GM18868 (cell line): ENCODE data around the gene FZR1.

Experiments
- ATAC-seq: cut with Tn5 transposase; IDR thresholded peaks from one replicate; pipeline ENCODE4 v1.9.1; 2021; ENCODE audit warnings: mild to moderate bottlenecking, moderate library complexity; ENCODE audit not compliant: unreplicated experiment

Gene FZR1

DNA sequence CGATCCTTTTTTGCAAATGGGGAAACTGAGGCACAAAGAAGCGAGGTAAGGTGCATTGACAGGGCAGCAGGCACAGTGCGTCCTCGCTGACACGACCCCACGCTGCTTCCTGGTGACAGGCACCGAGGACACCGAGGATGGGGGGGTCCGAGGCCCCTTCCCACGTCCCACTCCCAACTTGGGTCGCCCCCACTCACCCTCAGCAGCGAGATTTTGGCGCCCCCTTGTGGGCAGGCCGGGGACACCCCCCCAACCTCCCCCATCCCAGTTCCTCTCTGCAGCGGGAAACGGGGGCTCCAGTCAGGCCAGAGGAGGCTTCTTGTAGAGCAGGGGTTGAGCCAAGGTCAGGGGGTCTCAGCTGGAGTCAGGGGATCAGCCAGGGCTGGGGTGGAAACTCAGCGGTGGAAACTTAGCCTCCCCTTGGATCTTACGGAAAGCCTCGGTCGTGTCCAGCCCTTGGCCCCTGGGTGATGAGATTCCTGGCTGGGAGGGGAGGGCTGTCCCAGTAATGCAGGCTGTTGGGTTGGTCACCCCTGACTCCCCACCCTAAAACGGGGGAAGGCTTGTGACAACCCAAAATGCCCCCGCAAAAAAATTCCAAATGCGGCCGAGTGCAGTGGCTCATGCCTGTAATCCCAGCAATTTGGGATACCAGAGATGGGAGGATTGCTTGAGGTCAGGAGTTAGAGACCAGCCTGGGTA lies 34.0 kb upstream of the FZR1 start:
- no peak for ATAC-seq

DNA sequence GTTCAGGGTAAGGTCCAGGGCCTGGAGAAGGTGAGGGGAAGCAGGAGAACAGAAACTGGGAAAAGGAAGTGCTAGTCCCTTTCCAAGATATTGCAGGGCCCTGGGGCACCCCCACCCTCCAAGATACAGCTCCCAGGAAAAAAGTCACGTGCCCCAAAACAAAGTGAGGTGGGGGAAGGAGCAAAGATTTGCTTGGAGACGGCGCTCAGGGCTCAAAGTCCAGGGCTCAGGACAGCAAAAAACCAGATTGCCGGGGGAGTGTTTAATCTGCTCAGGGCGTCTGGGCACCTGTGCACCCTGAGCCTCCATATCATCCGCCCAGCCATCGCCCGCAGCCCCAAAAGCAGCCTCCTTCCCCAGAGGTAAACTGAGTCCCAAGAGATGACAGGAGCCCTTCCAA lies 32.1 kb upstream of the FZR1 start:
- no peak for ATAC-seq

DNA sequence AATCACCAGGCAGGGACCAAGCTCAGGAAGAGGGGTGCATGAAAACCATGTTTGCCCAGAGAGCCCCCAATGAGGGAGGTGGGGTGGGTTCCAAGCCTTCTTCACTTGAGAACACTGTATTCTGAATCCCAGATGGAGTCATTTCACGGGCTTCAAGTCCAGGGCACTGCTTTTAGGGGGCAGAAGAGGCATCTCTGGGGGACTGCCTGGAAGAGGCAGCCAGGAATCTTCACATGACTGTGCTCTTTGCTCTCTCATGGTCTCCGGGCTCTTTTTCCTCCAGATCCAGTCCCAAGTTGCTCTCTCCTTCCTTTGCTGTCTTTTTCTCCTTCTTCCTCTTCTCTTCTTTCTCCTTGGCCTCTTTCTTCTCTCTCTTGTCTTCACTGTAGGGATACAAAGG lies 31.5 kb upstream of the FZR1 start:
- no peak for ATAC-seq

DNA sequence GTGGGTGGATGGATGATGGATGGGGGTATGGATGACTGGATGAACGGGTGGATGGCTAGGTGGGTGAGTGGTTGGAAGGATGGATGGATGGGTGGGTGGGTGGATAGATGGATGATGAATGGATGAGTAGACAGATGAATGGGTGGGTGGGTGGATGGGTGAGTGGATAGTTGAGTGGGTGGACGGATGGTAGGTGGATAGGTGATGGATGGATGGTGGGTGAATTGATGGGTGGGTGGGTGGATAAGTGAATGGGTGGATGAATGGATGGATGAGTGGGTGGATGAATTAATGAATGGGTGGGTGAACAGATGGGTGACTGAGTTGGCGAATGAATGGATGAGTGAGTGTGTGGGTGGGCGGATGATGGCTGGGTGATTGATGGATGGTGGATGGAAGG lies 30.7 kb upstream of the FZR1 start:
- no peak for ATAC-seq

DNA sequence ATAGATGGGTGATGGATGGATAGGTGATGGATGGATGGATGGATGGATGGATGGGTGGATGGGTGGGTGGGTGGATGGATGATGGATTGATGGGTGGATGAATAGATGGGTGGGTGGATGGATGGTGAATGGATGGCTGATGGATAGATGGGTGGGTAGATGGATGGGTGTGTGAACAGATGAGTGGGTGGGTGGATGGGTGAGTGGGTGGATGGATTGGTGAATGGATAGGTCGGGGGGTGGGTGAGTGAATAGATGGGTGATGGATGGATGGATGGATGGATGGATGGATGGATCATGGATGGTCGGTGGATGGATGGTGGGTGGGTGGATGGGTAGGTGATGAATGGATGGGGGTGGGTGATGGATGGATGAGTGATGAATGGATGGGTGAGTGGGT lies 29.3 kb upstream of the FZR1 start:
- ATAC-seq: no peak

DNA sequence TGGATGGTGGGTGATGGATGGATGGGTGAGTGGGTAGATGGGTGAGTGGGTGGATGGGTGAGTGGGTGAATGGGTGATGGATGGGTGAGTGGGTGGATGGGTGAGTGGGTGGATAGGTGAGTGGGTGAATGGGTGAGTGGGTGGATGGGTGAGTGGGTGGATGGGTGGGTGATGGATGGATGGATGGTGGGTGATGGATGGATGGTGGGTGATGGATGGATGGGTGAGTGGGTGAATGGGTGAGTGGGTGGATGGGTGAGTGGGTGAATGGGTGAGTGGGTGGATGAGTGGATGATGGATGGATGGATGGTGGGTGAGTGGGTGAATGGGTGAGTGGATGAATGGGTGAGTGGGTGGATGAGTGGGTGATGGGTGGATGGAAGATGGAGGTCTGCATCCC lies 28.6 kb upstream of the FZR1 start:
- no peak for ATAC-seq

DNA sequence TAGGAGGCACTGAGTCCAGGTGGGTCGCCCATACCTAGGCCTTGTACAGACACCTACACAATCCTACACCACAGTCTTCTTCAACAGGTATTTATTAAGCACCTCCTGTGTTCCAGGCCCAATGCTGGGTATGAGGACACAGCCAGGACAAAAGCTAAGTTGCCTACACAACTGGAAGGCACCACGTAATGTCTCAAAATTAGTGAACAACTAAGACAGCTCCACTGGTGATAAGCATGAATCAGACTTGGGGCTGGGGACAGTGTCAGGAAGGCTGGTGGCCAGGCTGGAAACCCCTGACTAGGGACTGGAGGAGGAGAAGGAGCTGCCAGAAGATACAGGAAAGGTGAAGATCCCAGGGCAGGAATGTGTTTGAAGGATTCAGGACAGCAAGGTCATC lies 28.2 kb upstream of the FZR1 start:
- ATAC-seq: no peak

DNA sequence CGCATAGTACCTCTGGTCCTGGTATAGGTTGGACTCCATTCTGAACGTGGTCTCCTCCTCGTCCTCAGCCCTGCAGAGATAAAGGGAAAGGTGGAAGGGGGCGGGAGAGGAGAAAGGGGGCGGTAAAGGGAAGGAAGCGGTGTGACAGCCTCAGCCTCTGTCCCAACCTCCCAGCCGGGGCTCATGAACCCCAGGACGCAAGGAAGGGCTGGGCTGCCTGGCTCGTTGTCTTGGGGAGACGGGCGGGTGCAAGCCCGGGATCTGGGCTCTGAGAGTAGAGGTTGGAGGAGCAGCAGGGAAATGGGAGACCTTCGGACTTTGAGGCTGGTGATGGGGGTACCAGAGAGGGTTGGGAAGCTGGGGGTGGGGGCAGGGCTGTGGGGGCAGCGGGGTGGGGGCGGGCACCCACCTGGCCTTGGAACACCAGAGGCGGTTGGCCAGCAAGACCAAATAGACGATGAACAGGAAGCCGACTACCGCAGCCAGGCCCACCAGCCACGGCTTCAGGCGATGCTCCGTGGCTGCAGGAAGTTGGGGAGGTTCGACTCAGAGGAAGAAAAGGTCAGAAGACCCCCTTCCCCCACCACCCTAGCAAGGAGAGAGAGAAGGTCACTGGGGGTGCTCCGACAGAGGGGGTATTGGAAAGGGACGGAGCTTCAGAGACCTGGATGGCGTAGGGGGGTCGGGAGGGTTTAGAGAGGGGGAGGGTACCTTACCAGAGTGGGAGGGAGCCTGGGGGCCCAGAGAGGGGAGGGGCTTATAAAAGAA lies 27.5 kb upstream of the FZR1 start:
- no peak for ATAC-seq

DNA sequence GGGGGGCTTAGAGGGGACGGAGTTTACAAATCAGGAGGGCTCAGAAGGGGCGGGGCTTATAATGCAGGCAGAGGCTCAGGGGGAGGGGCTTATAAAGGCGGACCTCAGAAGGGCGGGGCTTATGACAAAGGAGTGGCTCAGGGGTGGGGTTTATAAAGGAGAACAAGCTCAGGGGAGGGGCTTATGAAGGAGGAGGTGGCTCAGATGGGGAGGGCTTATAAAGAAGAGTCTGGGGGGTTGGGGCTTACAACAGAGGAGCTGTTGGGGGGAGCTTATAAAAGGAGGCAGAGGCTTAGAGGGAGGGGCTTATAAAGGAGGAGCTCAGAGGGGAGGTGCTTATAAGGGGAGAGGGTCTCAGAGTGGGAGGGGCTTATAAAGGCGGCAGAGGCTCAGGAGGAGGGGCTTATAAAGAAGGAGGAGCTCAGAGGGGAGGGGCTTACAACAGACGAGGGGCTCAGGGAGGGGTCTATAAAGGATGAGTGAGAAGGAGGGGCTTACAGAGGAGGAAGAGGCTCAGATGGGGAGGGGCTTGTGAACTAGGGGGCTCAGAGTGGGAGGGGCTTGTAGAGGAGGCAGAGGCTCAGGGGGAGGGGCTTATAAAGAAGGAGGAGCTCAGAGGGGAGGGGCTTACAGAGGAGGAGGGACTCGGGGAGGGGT lies 26.8 kb upstream of the FZR1 start:
- no peak for ATAC-seq

DNA sequence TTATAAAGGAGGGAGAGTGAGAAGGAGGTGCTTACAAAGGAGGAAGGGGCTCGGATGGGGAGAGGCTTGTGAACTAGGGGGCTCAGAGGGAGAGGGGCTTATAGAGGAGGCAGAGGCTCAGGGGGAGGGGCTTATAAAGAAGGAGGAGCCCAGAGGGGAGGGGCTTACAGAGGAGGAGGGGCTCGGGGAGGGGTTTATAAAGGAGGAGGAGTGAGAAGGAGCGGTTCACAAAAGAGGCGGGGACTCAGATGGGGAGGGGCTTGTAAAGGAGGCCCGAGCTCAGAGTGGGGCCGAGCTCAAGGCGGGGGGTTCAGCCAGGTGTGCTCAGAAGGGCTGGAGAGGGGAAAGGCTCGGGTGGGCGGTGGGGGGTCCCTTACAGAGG lies 26.3 kb upstream of the FZR1 start:
- no peak for ATAC-seq

DNA sequence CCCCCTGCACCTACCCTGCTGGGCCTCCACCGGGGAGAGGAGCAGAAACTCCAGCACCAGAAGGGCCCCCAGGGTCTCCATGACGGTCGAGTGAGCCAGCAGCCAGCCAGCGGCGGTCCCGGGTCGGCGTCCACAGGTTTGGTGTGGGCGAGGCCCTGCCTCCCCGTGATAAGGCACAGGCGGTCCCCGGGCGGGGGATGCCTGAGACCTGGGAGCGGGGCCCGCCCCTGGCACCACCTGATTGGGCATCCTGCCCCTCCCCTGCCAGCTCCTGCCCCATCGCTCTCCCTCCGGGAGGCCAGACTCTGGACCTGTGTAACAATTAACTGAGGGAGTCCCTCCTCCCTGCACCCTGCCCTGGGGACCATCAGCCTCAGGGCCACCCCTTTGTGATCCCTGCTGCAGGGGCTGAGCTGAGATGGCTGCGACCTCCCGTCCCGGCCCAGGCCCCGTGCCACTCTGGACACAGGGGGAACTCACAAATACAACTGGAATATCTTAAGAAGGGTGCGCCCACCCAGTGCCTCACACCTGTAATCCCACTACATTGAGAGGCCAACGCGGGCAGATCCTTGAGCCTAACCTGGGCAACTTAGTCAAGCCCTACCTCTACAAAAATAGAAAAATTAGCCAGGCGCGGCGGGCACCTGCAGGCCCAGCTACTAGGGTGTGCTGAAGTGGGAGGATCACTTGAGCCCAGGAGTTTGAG lies 25.6 kb upstream of the FZR1 start, which contains the start of gene SMIM24:
Gene SMIM24, minus strand, starts transcription at position 143 of the 709 bp plus-strand sequence. Its CDS starts 62 bp downstream, at position 81.
- no peak for ATAC-seq

DNA sequence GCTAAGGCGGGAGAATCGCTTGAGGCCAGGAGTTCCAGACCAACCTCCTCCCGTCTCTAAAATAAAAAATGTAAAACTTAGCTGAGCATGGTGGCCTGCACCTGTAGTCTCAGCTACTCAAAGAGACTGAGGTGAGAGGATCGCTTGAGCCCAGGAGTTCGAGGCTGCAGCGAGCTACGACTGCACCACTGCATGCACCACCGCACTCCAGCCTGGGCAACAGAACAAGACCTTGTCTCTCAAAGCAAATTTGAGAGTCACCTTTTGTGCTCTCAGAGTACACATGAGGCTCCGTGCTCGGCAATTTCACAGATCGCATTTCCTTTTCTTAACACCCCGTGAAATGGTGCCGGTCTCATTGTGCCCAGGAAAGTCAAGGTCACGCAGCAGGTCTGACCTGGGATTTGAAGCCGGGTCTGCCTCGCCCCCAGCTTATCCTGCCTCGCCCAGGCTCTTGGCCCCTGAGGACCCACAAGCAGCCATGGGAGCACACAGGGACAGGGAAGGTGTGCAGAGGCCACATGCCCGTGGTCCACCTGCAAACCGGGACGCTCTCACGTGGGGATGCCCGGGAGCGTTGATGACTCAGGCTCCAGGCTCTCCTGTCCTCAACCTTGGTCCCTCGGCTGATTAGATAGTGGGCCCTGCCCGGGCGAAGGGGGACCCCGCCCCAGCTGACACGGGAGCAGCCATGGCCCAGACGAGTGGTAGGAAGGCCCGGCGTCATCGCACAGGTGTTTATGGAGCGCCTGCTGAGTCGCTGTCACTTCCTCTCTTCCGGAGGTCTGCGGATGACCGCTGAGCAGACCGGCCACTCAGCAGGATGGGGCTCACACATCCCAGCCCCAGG lies 24.6 kb upstream of the FZR1 start:
- ATAC-seq: no peak

DNA sequence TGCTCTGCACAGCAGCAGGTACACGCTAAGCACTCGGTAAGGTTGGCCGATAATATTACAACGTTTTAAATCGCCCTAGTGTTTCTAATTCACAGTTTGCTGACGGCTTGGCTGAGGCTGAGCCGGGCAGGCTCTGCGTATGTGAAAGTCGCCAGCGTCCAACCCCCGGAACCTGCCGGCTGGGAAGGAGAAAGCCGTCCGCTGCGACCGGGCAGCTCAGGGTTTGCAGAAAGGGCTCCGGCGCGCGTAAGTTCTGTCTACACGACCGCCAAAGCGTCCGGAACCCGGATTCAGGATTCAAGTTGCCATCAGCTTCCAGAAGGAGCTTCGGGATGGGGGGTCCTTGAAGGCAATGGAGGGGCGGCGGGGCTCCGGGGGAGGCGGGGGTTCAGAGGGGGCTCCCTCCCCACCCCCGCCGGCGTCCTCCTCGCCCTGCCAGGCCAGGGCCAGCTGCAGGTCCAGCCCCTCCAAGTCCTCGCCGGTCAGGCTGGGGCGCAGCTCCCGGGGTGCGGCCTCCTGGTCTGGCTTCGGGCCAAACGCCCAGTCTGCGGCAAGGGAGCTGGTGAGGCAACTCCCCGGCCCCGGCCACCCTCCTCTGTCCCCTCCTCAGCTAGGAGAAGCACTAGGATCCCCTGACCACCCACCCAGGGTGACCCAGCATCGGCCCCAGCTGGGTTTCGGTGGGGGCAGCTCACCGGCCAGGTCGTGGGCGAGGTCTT lies 23.4 kb upstream of the FZR1 start:
- no peak for ATAC-seq

DNA sequence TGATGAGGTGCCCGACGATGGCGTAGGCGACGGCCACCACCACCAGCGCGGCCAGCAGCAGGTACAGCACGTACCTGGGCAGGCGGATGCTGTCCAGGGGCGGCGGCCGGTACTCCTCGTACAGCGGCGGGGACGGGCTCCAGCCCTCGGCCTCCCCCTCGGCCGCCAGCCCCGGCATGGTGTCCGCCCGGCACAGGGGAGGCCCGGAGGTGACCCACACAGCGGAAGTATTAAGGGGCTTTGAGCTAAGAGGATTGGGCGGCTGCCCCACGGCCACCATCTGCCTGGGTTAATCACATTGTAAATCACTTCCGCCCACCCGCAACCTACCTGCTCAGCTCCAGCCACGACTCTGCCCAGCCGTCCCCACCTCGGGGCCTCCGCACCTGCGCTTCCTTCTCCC lies 22.9 kb upstream of the FZR1 start, which contains the start of gene SMIM44:
Gene SMIM44, minus strand, starts transcription at position 216 of the 403 bp plus-strand sequence. Its CDS starts 38 bp downstream, at position 178.
- ATAC-seq: no peak

DNA sequence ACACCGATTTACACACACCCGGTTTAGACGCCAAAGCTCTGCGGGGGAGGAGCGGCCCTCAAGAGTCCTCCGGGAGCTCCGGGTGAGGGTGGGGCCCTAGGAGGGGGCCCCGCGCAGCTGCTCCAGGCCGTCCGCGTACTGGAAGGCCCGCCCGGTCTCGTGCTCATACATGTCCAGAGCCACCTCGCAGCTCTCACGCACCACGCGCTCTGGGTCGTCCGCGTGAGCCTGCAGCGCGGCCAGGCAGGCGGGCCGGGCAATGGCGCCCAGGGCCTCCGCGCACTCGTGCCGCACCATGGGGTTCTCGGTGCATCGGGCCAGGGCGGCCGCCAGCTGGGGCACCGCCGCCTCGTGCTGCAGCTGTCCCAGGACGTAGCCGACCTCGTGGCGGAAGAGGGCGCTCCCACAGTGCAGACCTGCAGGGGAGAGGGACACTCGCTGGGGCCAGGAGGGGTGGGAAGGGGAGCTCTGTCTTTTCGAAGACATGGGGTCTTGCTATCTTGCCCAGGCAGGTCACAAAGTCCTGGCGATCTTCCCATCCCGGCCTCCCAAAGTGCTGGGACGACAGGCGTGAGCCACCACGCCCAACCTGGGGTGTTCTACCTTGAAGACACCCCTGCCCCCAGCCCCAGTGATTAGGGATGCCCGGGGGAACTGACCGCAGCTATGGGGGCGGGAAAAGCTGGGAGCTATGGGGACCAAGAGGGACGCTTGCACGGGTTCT lies 14.6 kb upstream of the FZR1 start:
- ATAC-seq: no peak

DNA sequence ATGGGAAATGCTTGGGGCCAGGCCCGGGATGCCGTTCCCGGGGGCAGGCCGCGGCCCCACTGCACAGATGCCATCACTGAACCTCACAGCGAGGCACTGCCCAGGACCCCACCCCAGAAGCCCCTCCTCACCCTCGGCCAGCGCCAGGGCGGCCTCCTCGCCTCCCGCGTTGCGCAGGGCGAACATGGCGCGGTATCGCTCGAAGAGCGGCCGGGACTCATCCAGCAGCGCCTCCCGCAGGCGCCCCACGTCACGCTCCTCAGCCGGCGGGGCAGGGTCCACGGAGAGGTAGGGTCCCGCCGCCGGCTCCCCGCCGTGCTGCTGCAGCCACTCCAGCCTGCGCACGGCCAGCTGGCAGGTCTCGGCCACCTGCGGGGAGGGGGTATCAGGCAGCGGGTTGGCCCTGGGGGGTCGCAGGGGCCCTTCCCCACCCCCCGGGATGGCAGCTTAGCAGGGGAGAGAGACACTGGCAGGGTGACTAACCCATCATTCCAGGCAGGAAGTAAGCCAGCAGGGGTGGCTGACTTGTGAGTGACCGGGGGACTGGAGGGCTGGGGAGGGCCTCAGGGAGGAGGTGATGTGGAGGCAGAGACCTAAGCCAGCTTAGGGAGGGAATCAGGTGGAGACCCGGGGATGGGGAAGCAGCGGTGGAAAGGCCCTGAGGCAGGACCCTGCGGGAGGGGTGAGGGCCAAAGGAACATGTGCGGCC lies 13.8 kb upstream of the FZR1 start:
- no peak for ATAC-seq

DNA sequence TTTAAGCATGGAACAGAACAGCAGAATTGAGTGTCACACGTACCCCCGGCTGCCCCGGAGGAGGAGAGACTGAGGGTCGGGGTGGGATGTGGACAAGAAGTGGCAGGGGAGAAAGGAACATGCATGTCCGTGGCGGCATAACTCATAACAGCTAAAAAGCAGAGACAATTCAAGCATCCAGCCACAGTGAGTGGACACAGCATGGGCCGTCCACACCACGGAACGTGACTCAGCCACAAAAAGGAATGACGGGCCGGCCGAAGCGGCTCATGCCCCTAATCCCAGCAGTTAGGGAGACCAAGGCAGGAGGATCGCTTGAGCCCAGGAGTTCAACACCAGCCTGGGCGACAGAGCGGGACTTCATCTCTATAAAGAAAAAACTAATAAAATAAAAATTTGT lies 13.2 kb upstream of the FZR1 start:
- ATAC-seq: no peak

DNA sequence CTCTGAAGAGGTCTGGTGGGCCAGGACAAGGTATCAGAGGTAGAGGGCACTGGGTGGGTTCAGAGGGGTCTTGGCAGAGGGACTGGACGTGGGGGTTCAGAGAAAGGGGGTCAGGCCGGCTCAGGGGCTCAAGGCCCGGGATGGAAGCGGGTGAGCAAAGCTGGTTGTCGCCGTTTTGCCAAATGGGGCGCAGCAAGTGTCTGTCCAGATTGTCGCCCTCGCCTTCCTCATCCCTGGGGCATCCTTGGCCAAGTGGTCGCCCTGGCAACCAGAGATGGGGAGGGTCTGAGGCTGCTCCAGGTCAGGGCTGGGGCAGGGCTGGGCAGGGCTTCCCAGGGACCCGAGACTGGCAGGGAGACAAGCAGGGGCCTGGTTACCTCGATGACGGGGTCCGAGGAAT lies 12.5 kb upstream of the FZR1 start:
- ATAC-seq: no peak
